ENCODE results near the gene ZNF141. TPM values are rescaled to one million over a fixed set of nuclear protein-coding genes. Genes with fewer than 3 reads are reported as not detected.
"Not testable (repeated sequence)": the region's sequence is repeated elsewhere in the genome, so short reads cannot be mapped to it uniquely, and the experiment has no call there.

Gene ZNF141
- polyA plus RNA-seq, 1 donor: 25.1 TPM

DNA sequence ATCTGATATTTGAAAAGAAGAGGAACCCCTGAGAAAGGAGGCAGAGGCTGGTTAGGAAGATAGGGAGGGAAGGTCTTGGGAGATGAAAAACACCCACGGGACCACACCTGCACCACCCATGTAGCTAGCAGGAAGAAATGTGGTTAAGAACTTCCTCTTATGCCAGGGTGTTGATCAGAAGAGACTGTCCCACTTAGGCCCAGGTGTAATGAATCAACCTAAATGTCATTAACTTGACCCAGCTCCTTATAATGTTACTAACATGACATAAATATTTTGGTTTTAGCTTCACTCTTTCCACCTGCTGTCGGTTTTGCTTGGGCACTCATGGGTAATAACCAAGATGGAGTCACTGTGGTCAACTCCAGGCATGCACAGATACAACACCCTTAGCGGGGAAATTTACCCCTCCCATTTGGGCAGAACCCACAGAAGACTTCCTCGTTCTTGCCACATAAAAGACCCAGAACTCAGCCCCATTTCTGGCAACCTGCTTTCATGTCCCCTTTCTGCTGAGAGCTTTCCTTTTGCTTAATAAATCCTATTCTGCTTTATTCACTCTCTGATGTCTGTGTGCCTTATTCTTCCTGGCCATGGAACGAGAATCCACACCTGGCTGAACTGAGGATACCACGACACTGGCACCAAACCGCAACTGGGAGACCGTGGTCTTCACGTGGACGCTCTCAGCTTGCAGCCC is 46.8 kb downstream of the ZNF141 start:
- H3K4me1 ChIP-seq (ENCODE audit: control insufficient read depth, insufficient read depth, low read length): no peaks in the 10 kb centered on the region
- H3K36me3 ChIP-seq (ENCODE audit: control insufficient read depth, insufficient read depth, low read length): no peaks in the 10 kb centered on the region
- H3K9me3 ChIP-seq (ENCODE audit: control insufficient read depth, low read depth, low read length): peaks cover 36% of the 10 kb centered on the region
- no peak overlapping the region for H3K27ac ChIP-seq (ENCODE audit: low read length)
- no CpG with 5 or more reads among the region's 10 CpGs for WGBS (ENCODE audit: insufficient coverage, low lambda C conversion rate)
- H3K4me3 ChIP-seq (ENCODE audit: low read length): no peak overlapping the region
- no peak for DNase-seq
- H3K27me3 ChIP-seq (ENCODE audit: control insufficient read depth, insufficient read depth, low read length): peaks cover 8% of the 10 kb centered on the region

DNA sequence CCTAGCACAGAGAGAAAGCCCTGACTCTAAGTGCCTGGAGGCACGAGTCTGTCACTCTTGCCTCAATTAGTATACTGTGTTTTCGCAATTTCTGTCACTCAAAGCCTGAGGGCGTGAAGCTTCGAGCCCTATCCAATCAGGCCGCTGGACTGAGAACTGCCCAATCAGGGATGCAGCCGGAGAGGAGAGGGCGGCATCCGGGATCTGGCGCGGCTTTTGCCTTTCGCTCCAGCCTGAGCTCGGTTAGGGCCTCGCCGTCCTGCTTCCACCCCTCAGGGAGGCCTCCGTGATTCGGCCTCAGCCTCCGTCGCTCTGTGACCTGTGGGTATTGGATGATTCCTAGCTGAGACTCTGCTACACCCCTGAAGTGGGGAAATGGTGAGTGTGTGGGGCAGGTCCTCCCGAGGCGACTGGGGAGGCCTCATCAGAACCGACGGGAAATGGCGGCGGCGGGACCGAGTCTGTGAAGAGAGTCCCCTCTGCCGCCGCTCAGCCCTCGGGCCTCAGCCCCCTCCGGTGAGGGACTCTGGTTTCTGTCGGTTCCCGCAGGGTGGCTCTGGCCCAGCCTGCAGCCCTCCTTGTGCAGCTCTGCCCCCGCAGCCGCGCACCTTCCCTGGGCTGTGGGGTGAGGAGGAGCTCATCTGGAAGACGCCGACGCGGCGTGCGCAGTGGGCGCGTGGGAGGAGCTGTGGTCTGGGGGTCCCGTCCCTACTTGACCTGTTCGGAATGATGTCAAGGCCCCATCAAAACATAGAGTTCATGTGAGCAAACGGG is 48.5 kb downstream of the ZNF141 start:
- WGBS (ENCODE audit: insufficient coverage, low lambda C conversion rate): no CpG with 5 or more reads among the region's 46 CpGs

DNA sequence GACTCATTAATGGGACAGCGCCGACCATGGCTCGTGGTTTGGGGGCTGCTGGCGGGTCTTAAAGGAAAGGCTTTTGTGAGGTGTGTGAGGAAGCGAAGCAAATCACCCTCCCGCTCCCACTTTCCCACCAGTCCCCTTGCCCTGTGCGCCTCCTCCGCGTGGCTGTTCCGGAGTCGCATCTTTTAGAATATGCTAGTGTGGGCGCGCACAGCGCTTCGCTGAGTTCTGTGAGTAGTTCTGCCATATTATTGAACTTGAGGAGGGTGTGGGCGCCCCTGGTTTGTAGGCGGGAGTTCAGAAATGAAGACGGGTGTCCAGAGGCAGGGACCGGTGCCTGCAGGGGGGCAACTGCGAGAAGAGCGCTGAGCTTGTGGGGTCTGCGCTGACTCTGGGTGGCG is 49.1 kb downstream of the ZNF141 start:
- H3K27me3 ChIP-seq (ENCODE audit: control insufficient read depth, insufficient read depth, low read length): peaks cover 8% of the 10 kb centered on the region
- no peaks in the 10 kb centered on the region for H3K4me1 ChIP-seq (ENCODE audit: control insufficient read depth, insufficient read depth, low read length)
- no peak overlapping the region for H3K4me3 ChIP-seq (ENCODE audit: low read length)
- H3K27ac ChIP-seq (ENCODE audit: low read length): no peak overlapping the region
- no peaks in the 10 kb centered on the region for H3K36me3 ChIP-seq (ENCODE audit: control insufficient read depth, insufficient read depth, low read length)
- no peak for DNase-seq
- no CpG with 5 or more reads among the region's 23 CpGs for WGBS (ENCODE audit: insufficient coverage, low lambda C conversion rate)
- peaks cover 34% of the 10 kb centered on the region for H3K9me3 ChIP-seq (ENCODE audit: control insufficient read depth, low read depth, low read length)

More for the DNA sequence above, 48.5 kb downstream of the ZNF141 start:
- no peak overlapping the region for H3K4me3 ChIP-seq (ENCODE audit: low read length)
- H3K4me1 ChIP-seq (ENCODE audit: control insufficient read depth, insufficient read depth, low read length): no peaks in the 10 kb centered on the region
- no peaks in the 10 kb centered on the region for H3K36me3 ChIP-seq (ENCODE audit: control insufficient read depth, insufficient read depth, low read length)
- H3K27ac ChIP-seq (ENCODE audit: low read length): no peak overlapping the region
- H3K27me3 ChIP-seq (ENCODE audit: control insufficient read depth, insufficient read depth, low read length): peaks cover 8% of the 10 kb centered on the region
- DNase-seq: no peak
- peaks cover 34% of the 10 kb centered on the region for H3K9me3 ChIP-seq (ENCODE audit: control insufficient read depth, low read depth, low read length)

DNA sequence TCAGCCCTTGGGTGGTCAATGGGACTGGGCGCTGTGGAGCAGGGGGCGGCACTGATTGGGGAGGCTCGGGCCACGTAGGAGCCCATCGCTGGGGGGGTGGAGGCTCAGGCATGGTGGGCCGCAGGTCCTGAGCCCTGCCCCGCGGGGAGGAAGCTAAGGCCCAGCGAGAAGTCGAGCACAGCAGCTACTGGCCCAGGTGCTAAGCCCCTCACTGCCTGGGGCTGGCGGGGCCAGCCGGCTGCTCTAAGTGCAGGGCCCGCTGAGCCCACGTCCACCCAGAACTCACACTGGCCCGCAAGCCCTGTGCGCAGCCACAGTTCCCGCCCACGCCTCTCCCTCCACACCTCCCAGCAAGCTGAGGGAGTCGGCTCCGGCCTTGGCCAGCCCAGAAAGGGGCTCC is 66.4 kb downstream of the ZNF141 start:
- no peak for DNase-seq
- Histone ChIP-seq H3K27ac (ENCODE audit: low read length) (no peak overlapping the region), H3K9me3 (ENCODE audit: control insufficient read depth, low read depth, low read length) (peaks cover 8% of the 10 kb centered on the region), H3K4me3 (ENCODE audit: low read length) (no peak overlapping the region), H3K36me3 (ENCODE audit: control insufficient read depth, insufficient read depth, low read length) (no peaks in the 10 kb centered on the region), H3K27me3 (ENCODE audit: control insufficient read depth, insufficient read depth, low read length) (no peaks in the 10 kb centered on the region), H3K4me1 (ENCODE audit: control insufficient read depth, insufficient read depth, low read length) (no peaks in the 10 kb centered on the region)
- no CpG with 5 or more reads among the region's 20 CpGs for WGBS (ENCODE audit: insufficient coverage, low lambda C conversion rate)

DNA sequence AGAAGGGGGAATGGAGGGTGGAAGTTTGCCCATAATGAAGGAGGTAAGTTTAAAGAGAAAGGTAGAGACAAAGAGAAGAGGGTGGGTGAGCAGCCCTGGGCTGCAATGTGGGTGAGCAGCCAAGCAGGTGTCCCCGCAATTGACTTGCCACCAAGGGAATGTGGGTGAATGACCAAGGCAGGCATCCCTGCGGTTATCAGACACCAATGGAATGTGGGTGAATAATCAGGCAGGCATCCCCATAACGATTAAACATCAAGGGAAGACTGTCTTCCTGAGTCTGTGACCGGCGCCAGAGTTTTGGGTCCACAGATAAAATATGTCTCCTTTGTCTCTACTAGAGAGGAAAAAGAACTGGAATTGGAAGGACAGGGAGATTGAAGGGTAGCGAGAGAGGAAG is 70.7 kb downstream of the ZNF141 start:
- H3K27me3 ChIP-seq (ENCODE audit: control insufficient read depth, insufficient read depth, low read length); H3K4me3 ChIP-seq (ENCODE audit: low read length); H3K36me3 ChIP-seq (ENCODE audit: control insufficient read depth, insufficient read depth, low read length); DNase-seq; H3K4me1 ChIP-seq (ENCODE audit: control insufficient read depth, insufficient read depth, low read length); H3K27ac ChIP-seq (ENCODE audit: low read length): not testable (repeated sequence)
- peaks cover 14% of the 10 kb centered on the region for H3K9me3 ChIP-seq (ENCODE audit: control insufficient read depth, low read depth, low read length)
- WGBS (ENCODE audit: insufficient coverage, low lambda C conversion rate): 89% methylated on average over 3 of the region's 6 CpGs

- no peak overlapping the region for H3K27ac ChIP-seq (ENCODE audit: low read length)
- 75% methylated on average over 2 of the region's 2 CpGs for WGBS (ENCODE audit: insufficient coverage, low lambda C conversion rate)
- no peak overlapping the region for H3K4me3 ChIP-seq (ENCODE audit: low read length)
- H3K27me3 ChIP-seq (ENCODE audit: control insufficient read depth, insufficient read depth, low read length): no peaks in the 10 kb centered on the region
- peaks cover 56% of the 10 kb centered on the region for H3K9me3 ChIP-seq (ENCODE audit: control insufficient read depth, low read depth, low read length)
- H3K4me1 ChIP-seq (ENCODE audit: control insufficient read depth, insufficient read depth, low read length): no peaks in the 10 kb centered on the region
- DNase-seq: no peak
- peaks cover 5% of the 10 kb centered on the region for H3K36me3 ChIP-seq (ENCODE audit: control insufficient read depth, insufficient read depth, low read length)
These were observed 85.0 kb downstream of the ZNF141 start for GRCh38 chr4:422587-422986.

Other genes with a start within 250 kb of the ZNF141 start
- 5.2 TPM for gene ZNF718, start 213.3 kb upstream of the ZNF141 start, polyA plus RNA-seq
- 0.85 TPM for gene ZNF732, start 32.3 kb upstream of the ZNF141 start, polyA plus RNA-seq
- 35.3 TPM for gene ZNF721, start 161.3 kb downstream of the ZNF141 start, polyA plus RNA-seq
- 56.1 TPM for gene PIGG, start 161.4 kb downstream of the ZNF141 start, polyA plus RNA-seq
- gene TMEM271, start 238.5 kb downstream of the ZNF141 start, polyA plus RNA-seq: 0.58 TPM

All from large intestine (tissue), 3 donors.